ENCODE data around the gene HINT2.

DNA sequence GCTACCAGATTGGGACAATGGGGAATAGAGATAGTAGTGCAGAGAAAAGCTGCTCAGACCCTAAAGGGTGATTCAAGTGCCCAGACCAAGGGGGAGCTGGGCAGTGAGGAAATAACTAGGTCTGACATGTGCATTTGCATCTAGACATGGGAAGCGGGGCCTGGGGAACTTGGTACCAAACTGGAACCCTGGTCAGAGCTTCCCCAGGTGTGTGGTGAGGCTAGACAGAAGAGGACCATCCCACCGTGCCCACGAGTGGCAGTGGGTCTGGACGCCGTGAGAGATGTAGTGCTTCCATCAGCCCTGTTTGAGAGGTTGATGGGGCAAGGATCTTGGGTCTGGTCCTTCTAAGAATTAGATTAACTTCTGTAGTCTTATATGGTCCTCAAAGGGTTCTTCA is 21.8 kb upstream of the HINT2 start:
- TF ChIP-seq, protein P1, sequence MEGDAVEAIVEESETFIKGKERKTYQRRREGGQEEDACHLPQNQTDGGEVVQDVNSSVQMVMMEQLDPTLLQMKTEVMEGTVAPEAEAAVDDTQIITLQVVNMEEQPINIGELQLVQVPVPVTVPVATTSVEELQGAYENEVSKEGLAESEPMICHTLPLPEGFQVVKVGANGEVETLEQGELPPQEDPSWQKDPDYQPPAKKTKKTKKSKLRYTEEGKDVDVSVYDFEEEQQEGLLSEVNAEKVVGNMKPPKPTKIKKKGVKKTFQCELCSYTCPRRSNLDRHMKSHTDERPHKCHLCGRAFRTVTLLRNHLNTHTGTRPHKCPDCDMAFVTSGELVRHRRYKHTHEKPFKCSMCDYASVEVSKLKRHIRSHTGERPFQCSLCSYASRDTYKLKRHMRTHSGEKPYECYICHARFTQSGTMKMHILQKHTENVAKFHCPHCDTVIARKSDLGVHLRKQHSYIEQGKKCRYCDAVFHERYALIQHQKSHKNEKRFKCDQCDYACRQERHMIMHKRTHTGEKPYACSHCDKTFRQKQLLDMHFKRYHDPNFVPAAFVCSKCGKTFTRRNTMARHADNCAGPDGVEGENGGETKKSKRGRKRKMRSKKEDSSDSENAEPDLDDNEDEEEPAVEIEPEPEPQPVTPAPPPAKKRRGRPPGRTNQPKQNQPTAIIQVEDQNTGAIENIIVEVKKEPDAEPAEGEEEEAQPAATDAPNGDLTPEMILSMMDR (IDR thresholded peaks at IDR 0.05) = no peak
- TF ChIP-seq POLR2A (IDR thresholded peaks at IDR 0.05) (no peak), EP300 (IDR thresholded peaks at IDR 0.05) (no peak), POLR2AphosphoS5 (IDR thresholded peaks at IDR 0.05) (no peak)

All from stomach (tissue), 4 donors.